Measurements from ENCODE around the gene TLX3. TPM values are rescaled to one million over a fixed set of nuclear protein-coding genes. Genes with fewer than 3 reads are reported as not detected.
A peak's percentile ranks its signal among the peaks of the same experiment; 100 is the strongest.

Gene TLX3
- total and polyA plus RNA-seq, 2 donors (not counting 1 experiment from before 2014, with no cell fraction given), result not detected

- Histone ChIP-seq H3K4me2 (ENCODE audit: extremely low read depth, insufficient read depth, low read length) (no peak overlapping the region), H2AFZ (ENCODE audit: low read length) (no peak overlapping the region), H4K20me1 (ENCODE audit: control insufficient read depth, extremely low read depth, insufficient read depth, low read length) (no peaks in the 10 kb centered on the region), H3K36me3 (ENCODE audit: control insufficient read depth, insufficient read depth, low read length) (no peaks in the 10 kb centered on the region), H3K27ac (ENCODE audit: insufficient read depth, low read length) (no peak overlapping the region), H3K79me2 (ENCODE audit: control insufficient read depth, insufficient read depth, low read length) (no peaks in the 10 kb centered on the region), H3K27me3 (ENCODE audit: control insufficient read depth, insufficient read depth, low read length) (peaks cover 80% of the 10 kb centered on the region), H3K4me1 (ENCODE audit: control insufficient read depth, extremely low read depth, insufficient read depth, low read length) (no peaks in the 10 kb centered on the region), H3K4me3 (replicated peaks in 1 of 4; ENCODE audit: control extremely low read depth in 1 of 4, insufficient read depth in 1 of 4, low read depth in 3 of 4, low read length in 4 of 4) (peak overlapping the region in 1 of 4 experiments; percentile 20), H3K9ac (ENCODE audit: insufficient read depth, low read length) (no peak overlapping the region), H3K9me3 (ENCODE audit: control insufficient read depth, insufficient read depth, low read depth, low read length) (no peaks in the 10 kb centered on the region)
- DNase-seq (ENCODE audit: low read depth in 2 of 2), result peak in 1 of 2 donors; percentile 17
- no peak for TF ChIP-seq CTCF (conservative IDR thresholded peaks at IDR 0.05 in 1 of 2, IDR thresholded peaks at IDR 0.05 in 1 of 2; ENCODE audit: low read depth in 1 of 2, low read length in 2 of 2)
- peak; percentile 81 for TF ChIP-seq EZH2 (IDR thresholded peaks at IDR 0.05; ENCODE audit: low read length, missing control alignments)
These were observed 5.8 kb downstream of the TLX3 start for GRCh38 chr5:171314728-171315385.

DNA sequence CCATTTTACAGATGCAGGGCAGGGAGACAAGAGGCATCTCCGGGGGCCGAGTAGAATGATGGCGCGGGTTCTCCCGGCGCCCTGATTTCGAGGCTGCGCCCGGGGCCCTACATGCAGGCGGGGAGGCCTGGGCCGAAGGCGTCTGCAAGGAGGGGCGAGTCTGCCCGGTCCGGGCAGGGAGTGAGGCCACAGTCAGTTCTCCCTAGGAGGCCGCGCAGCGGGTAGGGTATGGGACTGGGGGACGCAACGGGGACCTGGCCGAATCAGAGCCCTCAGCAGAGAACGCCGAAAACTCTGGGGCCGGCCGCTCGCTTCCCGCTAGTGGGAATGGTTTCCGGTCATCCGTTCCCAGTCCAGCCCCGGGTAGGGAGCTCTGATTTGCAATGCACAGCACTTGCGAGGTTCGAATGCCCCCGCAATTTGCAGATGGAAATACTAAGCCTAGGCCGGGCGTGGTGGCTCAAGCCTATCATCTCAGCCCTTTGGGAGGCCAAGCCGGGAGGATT is 6.4 kb downstream of the TLX3 start:
- no peaks in the 10 kb centered on the region for H3K4me1 ChIP-seq (ENCODE audit: control insufficient read depth, extremely low read depth, insufficient read depth, low read length)
- H3K79me2 ChIP-seq (ENCODE audit: control insufficient read depth, insufficient read depth, low read length), result no peaks in the 10 kb centered on the region
- peaks cover 76% of the 10 kb centered on the region for H3K27me3 ChIP-seq (ENCODE audit: control insufficient read depth, insufficient read depth, low read length)
- H3K36me3 ChIP-seq (ENCODE audit: control insufficient read depth, insufficient read depth, low read length), result no peaks in the 10 kb centered on the region
- DNase-seq (ENCODE audit: low read depth in 2 of 2), result peak in 1 of 2 donors; percentile 10
- no peak overlapping the region for H3K27ac ChIP-seq (ENCODE audit: insufficient read depth, low read length)
- H3K9me3 ChIP-seq (ENCODE audit: control insufficient read depth, insufficient read depth, low read depth, low read length), result no peaks in the 10 kb centered on the region
- peak overlapping the region; percentile 33 for H3K4me2 ChIP-seq (ENCODE audit: extremely low read depth, insufficient read depth, low read length)
- no peaks in the 10 kb centered on the region for H4K20me1 ChIP-seq (ENCODE audit: control insufficient read depth, extremely low read depth, insufficient read depth, low read length)
- no peak overlapping the region for H2AFZ ChIP-seq (ENCODE audit: low read length)
- H3K4me3 ChIP-seq (replicated peaks in 1 of 4; ENCODE audit: control extremely low read depth in 1 of 4, insufficient read depth in 1 of 4, low read depth in 3 of 4, low read length in 4 of 4), result peak overlapping the region in 1 of 4 experiments; percentile 20
- H3K9ac ChIP-seq (ENCODE audit: insufficient read depth, low read length), result no peak overlapping the region
- TF ChIP-seq EZH2 (IDR thresholded peaks at IDR 0.05; ENCODE audit: low read length, missing control alignments), result no peak
- no peak for TF ChIP-seq CTCF (conservative IDR thresholded peaks at IDR 0.05 in 1 of 2, IDR thresholded peaks at IDR 0.05 in 1 of 2; ENCODE audit: low read depth in 1 of 2, low read length in 2 of 2)

GRCh38 chr5:171315925-171316257 is 6.8 kb downstream of the TLX3 start:
- peak overlapping the region; percentile 0 for H3K4me2 ChIP-seq (ENCODE audit: extremely low read depth, insufficient read depth, low read length)
- H4K20me1 ChIP-seq (ENCODE audit: control insufficient read depth, extremely low read depth, insufficient read depth, low read length), result no peaks in the 10 kb centered on the region
- TF ChIP-seq CTCF (conservative IDR thresholded peaks at IDR 0.05 in 1 of 2, IDR thresholded peaks at IDR 0.05 in 1 of 2; ENCODE audit: low read depth in 1 of 2, low read length in 2 of 2) (no peak), EZH2 (IDR thresholded peaks at IDR 0.05; ENCODE audit: low read length, missing control alignments) (no peak)
- no peak overlapping the region for H3K9ac ChIP-seq (ENCODE audit: insufficient read depth, low read length)
- H3K79me2 ChIP-seq (ENCODE audit: control insufficient read depth, insufficient read depth, low read length), result no peaks in the 10 kb centered on the region
- no peak overlapping the region for H2AFZ ChIP-seq (ENCODE audit: low read length)
- H3K36me3 ChIP-seq (ENCODE audit: control insufficient read depth, insufficient read depth, low read length), result no peaks in the 10 kb centered on the region
- no peaks in the 10 kb centered on the region for H3K9me3 ChIP-seq (ENCODE audit: control insufficient read depth, insufficient read depth, low read depth, low read length)
- H3K4me1 ChIP-seq (ENCODE audit: control insufficient read depth, extremely low read depth, insufficient read depth, low read length), result no peaks in the 10 kb centered on the region
- H3K4me3 ChIP-seq (replicated peaks in 1 of 4; ENCODE audit: control extremely low read depth in 1 of 4, insufficient read depth in 1 of 4, low read depth in 3 of 4, low read length in 4 of 4), result no peak overlapping the region
- no peak for DNase-seq (ENCODE audit: low read depth in 2 of 2)
- no peak overlapping the region for H3K27ac ChIP-seq (ENCODE audit: insufficient read depth, low read length)
- peaks cover 71% of the 10 kb centered on the region for H3K27me3 ChIP-seq (ENCODE audit: control insufficient read depth, insufficient read depth, low read length)

Measured in fibroblast of lung (primary cell).